SK-N-SH (cell line): ENCODE results near the gene LPO. TPM values are rescaled to one million over a fixed set of nuclear protein-coding genes. Genes with fewer than 3 reads are reported as not detected.

Source experiments
- CTCF ChIA-PET: fragments of 300-600, 350-600 bp; formaldehyde crosslinking; extraction: SDS; loops from one replicate; lab custom pipeline; 2021; lab: Yijun Ruan, JAX
- POLR2A ChIA-PET: fragments of 350-600 bp; sonication (Branson Sonifier 250); formaldehyde crosslinking; extraction: SDS; loops from one replicate; lab custom pipeline; 2020; ENCODE audit warnings: antibody characterized with exemption, inconsistent platforms; lab: Yijun Ruan, JAX
- DNase-seq: peaks from one replicate; pipeline ENCODE4 v3.0.0; 2012
- H2AFZ ChIP-seq: fragments of 200-600 bp; sonication (generic); 2 replicates; pipeline ENCODE4 v1.8.1; 2016; ENCODE audit warnings: antibody characterized with exemption, mild to moderate bottlenecking, low read depth
- H3F3A ChIP-seq: fragments of 200-600 bp; sonication (generic); replicated peaks from 2 replicates; pipeline ENCODE3; 2016; ENCODE audit warnings: antibody characterized with exemption, mild to moderate bottlenecking; ENCODE audit not compliant: insufficient read depth
- H3K27ac ChIP-seq, 2 experiments: fragments of 200-500 bp in 1 of 2; fragments of 200-600 bp in 1 of 2; sonication (Bioruptor generic) in 1 of 2; sonication (generic), shearing (Covaris generic) in 1 of 2; 2 replicates each; pipeline versions ENCODE4 v1.5.1 to v1.6.1; 2014 to 2016; ENCODE audit warnings: low read depth in 2 of 2, inconsistent platforms in 1 of 2, low read length in 1 of 2, mild to moderate bottlenecking in 1 of 2, mixed read lengths in 1 of 2
- H3K27me3 ChIP-seq: fragments of 200-600 bp; sonication (generic), shearing (Covaris generic); 2 replicates; pipeline ENCODE4 v1.6.1; 2016; ENCODE audit warnings: mixed run types; ENCODE audit not compliant: insufficient read depth
- H3K36me3 ChIP-seq, 2 experiments: fragments of 200-500 bp in 1 of 2; fragments of 200-600 bp in 1 of 2; sonication (Bioruptor generic) in 1 of 2; sonication (generic) in 1 of 2; replicated peaks in 1 of 2; 2 replicates each; pipeline versions ENCODE3 to v1.5.1; 2014 to 2016; ENCODE audit warnings: low read length in 1 of 2, mild to moderate bottlenecking in 1 of 2; ENCODE audit not compliant: insufficient read depth in 2 of 2, control insufficient read depth in 1 of 2
- H3K4me1 ChIP-seq, 2 experiments: fragments of 200-500 bp in 1 of 2; fragments of 200-600 bp in 1 of 2; sonication (Bioruptor generic) in 1 of 2; sonication (generic), shearing (Covaris generic) in 1 of 2; 2 replicates each; pipeline versions ENCODE4 v1.5.1 to v1.6.1; 2014 to 2016; ENCODE audit warnings: low read depth in 1 of 2, low read length in 1 of 2, mixed run types in 1 of 2; ENCODE audit not compliant: insufficient read depth in 2 of 2, control insufficient read depth in 1 of 2
- H3K4me2 ChIP-seq: fragments of 200-600 bp; sonication (generic), shearing (Covaris generic); 2 replicates; pipeline ENCODE4 v1.6.1; 2017; ENCODE audit warnings: mixed run types
- H3K4me3 ChIP-seq, 2 experiments: fragments of 200-500 bp in 1 of 2; fragments of 200-600 bp in 1 of 2; sonication (Bioruptor generic) in 1 of 2; sonication (generic), shearing (Covaris generic) in 1 of 2; 2 replicates each; pipeline versions ENCODE4 v1.5.1 to v1.8.1; 2014 to 2016; ENCODE audit warnings: low read depth in 2 of 2, inconsistent platforms in 1 of 2, low read length in 1 of 2, mild to moderate bottlenecking in 1 of 2, mixed read lengths in 1 of 2, moderate library complexity in 1 of 2
- H3K79me2 ChIP-seq: fragments of 200-600 bp; sonication (generic); 2 replicates; pipeline ENCODE4 v1.8.1; 2017; ENCODE audit warnings: mild to moderate bottlenecking; ENCODE audit not compliant: insufficient read depth
- H3K9ac ChIP-seq: fragments of 200-600 bp; sonication (generic); 2 replicates; pipeline ENCODE4 v1.6.1; 2017; ENCODE audit warnings: mixed run types
- H3K9me2 ChIP-seq: fragments of 200-600 bp; sonication (generic); 2 replicates; pipeline ENCODE4 v1.6.1; 2017; ENCODE audit warnings: mixed run types
- H3K9me3 ChIP-seq: fragments of 200-600 bp; sonication (generic); 2 replicates; pipeline ENCODE4 v1.6.1; 2017; ENCODE audit warnings: mixed run types, mild to moderate bottlenecking, moderate library complexity
- H4K20me1 ChIP-seq: fragments of 200-600 bp; sonication (generic); 2 replicates; pipeline ENCODE4 v1.6.1; 2017; ENCODE audit warnings: mild to moderate bottlenecking, mixed run types; ENCODE audit not compliant: insufficient read depth
- EP300 ChIP-seq, 2 experiments: IDR thresholded peaks; 2 replicates each; pipeline versions ENCODE4 v1.4.0 to v1.6.1; 2012; ENCODE audit warnings: borderline replicate concordance in 1 of 2, low read depth in 1 of 2, low read length in 1 of 2
- EZH2phosphoT487 ChIP-seq: fragments of 200-600 bp; sonication (generic); IDR thresholded peaks from 2 replicates; pipeline ENCODE4 v1.6.1; 2017; ENCODE audit warnings: low read depth, mixed run types, mild to moderate bottlenecking, antibody characterized with exemption, moderate library complexity, borderline replicate concordance
- FOXJ3 ChIP-seq: sonication (generic); formaldehyde crosslinking; IDR thresholded peaks from 2 replicates; pipeline ENCODE4 v1.5.1; 2020; ENCODE audit warnings: mild to moderate bottlenecking, missing genetic modification reagents
- MEF2A ChIP-seq: IDR thresholded peaks from 2 replicates; pipeline ENCODE4 v1.4.0; 2012; ENCODE audit warnings: low read depth, borderline replicate concordance
- MXI1 ChIP-seq: IDR thresholded peaks from 2 replicates; pipeline ENCODE4 v1.6.1; 2012; ENCODE audit warnings: mild to moderate bottlenecking, low read depth, low read length, improper control_type of control experiment
- NFIC ChIP-seq: IDR thresholded peaks from 2 replicates; pipeline ENCODE4 v1.4.0; 2012; ENCODE audit warnings: borderline replicate concordance
- NRF1 ChIP-seq: IDR thresholded peaks from 2 replicates; pipeline ENCODE4 v1.6.1; 2012; ENCODE audit warnings: low read depth, mild to moderate bottlenecking, low read length
- RXRA ChIP-seq: IDR thresholded peaks from 2 replicates; pipeline ENCODE4 v1.4.0; 2012; ENCODE audit warnings: low read depth, mild to moderate bottlenecking, borderline replicate concordance
- SMC3 ChIP-seq: IDR thresholded peaks from 2 replicates; pipeline ENCODE4 v1.6.1; 2012; ENCODE audit warnings: low read depth, low read length, improper control_type of control experiment
- TCF12 ChIP-seq: IDR thresholded peaks from 2 replicates; pipeline ENCODE4 v1.4.0; 2012
- WGBS: methylation state at CpG from one replicate; pipeline ENCODE4 v1.1.6; 2017; ENCODE audit warnings: low lambda C conversion rate; 5-methylcytosine and 5-hydroxymethylcytosine counted together
- polyA plus RNA-seq, 3 experiments: library from polyadenylated mRNA; depleted of rRNA; stranded (reverse); fragments of >200 nt; gene quantifications; 2 replicates each; pipeline ENCODE4 v1.2.3, GENCODE V29; 2012
- TF ChIP-seq, protein P1 (sequence below): IDR thresholded peaks from 2 replicates; pipeline ENCODE4 v1.4.0; 2012; ENCODE audit warnings: low read depth, borderline replicate concordance
- TF ChIP-seq, protein P2 (sequence below): IDR thresholded peaks from 2 replicates; pipeline ENCODE4 v1.4.0; 2012; ENCODE audit warnings: low read depth
- TF ChIP-seq, protein P3 (sequence below): IDR thresholded peaks from 2 replicates; pipeline ENCODE4; 2012
- TF ChIP-seq, protein P4 (sequence below): fragments of 200-600 bp; sonication (generic); IDR thresholded peaks from 2 replicates; pipeline ENCODE4 v1.6.1; 2017; ENCODE audit warnings: antibody characterized with exemption, mild to moderate bottlenecking, moderate library complexity
- TF ChIP-seq, protein P5 (sequence below): IDR thresholded peaks from 2 replicates; pipeline ENCODE4 v1.4.0; 2012; ENCODE audit warnings: low read depth, borderline replicate concordance
- TF ChIP-seq, protein P6 (sequence below): IDR thresholded peaks from 2 replicates; pipeline ENCODE4 v1.6.1; 2012; ENCODE audit warnings: mild to moderate bottlenecking, low read depth, low read length, moderate library complexity

The LPO gene
- polyA plus RNA-seq, 1 of the 3 experiments (the other 2 are of a cell fraction): not detected

DNA sequence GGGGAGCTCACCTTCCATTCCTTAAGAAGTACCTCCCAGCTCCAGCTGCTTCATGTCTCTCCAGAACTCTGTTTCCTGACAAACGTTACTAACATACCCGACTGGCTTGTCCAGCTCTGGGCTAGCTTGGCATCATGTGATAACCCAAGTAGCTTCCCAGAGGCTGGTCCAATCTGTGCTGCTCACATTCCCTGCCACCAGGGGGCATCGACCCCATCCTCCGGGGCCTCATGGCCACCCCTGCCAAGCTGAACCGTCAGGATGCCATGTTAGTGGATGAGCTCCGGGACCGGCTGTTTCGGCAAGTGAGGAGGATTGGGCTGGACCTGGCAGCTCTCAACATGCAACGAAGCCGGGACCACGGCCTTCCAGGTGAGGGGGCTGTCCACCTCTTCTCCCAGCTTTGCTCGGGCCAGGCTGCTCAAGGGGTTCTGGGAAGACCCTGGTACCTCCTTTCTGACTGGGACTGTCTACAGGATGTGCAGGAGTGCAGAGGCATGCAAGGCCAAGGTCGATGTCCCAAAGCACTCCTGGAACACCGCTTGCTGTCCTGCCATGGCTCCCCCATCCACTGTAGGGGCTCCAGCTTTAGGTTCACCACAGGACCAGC is 38.3 kb upstream of the LPO start (continued):
- TF ChIP-seq NFIC (no peak), EZH2phosphoT487 (no peak), RXRA (no peak), TCF12 (no peak)
- TF ChIP-seq, protein P1, sequence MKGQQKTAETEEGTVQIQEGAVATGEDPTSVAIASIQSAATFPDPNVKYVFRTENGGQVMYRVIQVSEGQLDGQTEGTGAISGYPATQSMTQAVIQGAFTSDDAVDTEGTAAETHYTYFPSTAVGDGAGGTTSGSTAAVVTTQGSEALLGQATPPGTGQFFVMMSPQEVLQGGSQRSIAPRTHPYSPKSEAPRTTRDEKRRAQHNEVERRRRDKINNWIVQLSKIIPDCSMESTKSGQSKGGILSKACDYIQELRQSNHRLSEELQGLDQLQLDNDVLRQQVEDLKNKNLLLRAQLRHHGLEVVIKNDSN: peak; percentile 53; the same call in 1 of the 2 replicates
- TF ChIP-seq, protein P2, sequence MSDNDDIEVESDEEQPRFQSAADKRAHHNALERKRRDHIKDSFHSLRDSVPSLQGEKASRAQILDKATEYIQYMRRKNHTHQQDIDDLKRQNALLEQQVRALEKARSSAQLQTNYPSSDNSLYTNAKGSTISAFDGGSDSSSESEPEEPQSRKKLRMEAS: peak; percentile 70; the same call in 1 of the 2 replicates
- TF ChIP-seq, protein P3, sequence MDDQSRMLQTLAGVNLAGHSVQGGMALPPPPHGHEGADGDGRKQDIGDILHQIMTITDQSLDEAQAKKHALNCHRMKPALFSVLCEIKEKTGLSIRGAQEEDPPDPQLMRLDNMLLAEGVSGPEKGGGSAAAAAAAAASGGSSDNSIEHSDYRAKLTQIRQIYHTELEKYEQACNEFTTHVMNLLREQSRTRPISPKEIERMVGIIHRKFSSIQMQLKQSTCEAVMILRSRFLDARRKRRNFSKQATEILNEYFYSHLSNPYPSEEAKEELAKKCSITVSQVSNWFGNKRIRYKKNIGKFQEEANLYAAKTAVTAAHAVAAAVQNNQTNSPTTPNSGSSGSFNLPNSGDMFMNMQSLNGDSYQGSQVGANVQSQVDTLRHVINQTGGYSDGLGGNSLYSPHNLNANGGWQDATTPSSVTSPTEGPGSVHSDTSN: no peak

DNA sequence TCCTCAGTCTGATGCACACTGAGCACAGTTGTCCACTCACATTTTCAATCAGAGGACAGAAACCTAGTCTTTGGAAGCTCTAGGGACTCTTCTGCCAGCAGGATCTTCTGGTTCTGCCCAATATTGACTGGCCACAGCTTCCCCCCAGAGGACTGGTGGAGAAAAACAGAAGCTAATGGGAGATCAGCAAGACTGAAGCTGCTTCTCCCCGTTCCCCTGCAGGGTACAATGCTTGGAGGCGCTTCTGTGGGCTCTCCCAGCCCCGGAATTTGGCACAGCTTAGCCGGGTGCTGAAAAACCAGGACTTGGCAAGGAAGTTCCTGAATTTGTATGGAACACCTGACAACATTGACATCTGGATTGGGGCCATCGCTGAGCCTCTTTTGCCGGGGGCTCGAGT is 35.5 kb upstream of the LPO start:
- Histone ChIP-seq H3K79me2 (no peaks in the 10 kb centered on the region), H3K9me2 (no peaks in the 10 kb centered on the region), H3K4me1 (peaks cover 0 to 4% of the 10 kb centered on the region in 2 experiments; a peak in 1 of 4 replicates), H2AFZ (no peak overlapping the region), H3K9me3 (no peaks in the 10 kb centered on the region), H3K4me3 (no peak overlapping the region), H3K27me3 (peaks cover 13% of the 10 kb centered on the region), H3F3A (no peaks in the 10 kb centered on the region), H3K36me3 (peaks cover 0 to 17% of the 10 kb centered on the region in 2 experiments), H4K20me1 (no peaks in the 10 kb centered on the region), H3K27ac (no peak overlapping the region), H3K4me2 (no peak overlapping the region), H3K9ac (no peak overlapping the region)
- no peak for DNase-seq
- ChIA-PET CTCF (interaction anchor here (1.0 to 4.6 kb wide), 5 partner anchors 14 to 244 kb away, joined by 3 to 27 read pairs (median 3); partner anchors contain the start of gene MKS1), POLR2A (no interaction called here)
- WGBS: 45% methylated on average over 7 of the region's 7 CpGs
- TF ChIP-seq SMC3: no peak
- TF ChIP-seq RXRA: no peak
- TF ChIP-seq FOXJ3 (CRISPR knock-in tag): no peak
- TF ChIP-seq, protein P1: no peak
- TF ChIP-seq, protein P4, sequence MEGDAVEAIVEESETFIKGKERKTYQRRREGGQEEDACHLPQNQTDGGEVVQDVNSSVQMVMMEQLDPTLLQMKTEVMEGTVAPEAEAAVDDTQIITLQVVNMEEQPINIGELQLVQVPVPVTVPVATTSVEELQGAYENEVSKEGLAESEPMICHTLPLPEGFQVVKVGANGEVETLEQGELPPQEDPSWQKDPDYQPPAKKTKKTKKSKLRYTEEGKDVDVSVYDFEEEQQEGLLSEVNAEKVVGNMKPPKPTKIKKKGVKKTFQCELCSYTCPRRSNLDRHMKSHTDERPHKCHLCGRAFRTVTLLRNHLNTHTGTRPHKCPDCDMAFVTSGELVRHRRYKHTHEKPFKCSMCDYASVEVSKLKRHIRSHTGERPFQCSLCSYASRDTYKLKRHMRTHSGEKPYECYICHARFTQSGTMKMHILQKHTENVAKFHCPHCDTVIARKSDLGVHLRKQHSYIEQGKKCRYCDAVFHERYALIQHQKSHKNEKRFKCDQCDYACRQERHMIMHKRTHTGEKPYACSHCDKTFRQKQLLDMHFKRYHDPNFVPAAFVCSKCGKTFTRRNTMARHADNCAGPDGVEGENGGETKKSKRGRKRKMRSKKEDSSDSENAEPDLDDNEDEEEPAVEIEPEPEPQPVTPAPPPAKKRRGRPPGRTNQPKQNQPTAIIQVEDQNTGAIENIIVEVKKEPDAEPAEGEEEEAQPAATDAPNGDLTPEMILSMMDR: no peak
- no peak for TF ChIP-seq MXI1
- TF ChIP-seq, protein P5, sequence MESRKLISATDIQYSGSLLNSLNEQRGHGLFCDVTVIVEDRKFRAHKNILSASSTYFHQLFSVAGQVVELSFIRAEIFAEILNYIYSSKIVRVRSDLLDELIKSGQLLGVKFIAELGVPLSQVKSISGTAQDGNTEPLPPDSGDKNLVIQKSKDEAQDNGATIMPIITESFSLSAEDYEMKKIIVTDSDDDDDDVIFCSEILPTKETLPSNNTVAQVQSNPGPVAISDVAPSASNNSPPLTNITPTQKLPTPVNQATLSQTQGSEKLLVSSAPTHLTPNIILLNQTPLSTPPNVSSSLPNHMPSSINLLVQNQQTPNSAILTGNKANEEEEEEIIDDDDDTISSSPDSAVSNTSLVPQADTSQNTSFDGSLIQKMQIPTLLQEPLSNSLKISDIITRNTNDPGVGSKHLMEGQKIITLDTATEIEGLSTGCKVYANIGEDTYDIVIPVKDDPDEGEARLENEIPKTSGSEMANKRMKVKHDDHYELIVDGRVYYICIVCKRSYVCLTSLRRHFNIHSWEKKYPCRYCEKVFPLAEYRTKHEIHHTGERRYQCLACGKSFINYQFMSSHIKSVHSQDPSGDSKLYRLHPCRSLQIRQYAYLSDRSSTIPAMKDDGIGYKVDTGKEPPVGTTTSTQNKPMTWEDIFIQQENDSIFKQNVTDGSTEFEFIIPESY: no peak
- TF ChIP-seq, protein P3: no peak
- TF ChIP-seq, protein P6, sequence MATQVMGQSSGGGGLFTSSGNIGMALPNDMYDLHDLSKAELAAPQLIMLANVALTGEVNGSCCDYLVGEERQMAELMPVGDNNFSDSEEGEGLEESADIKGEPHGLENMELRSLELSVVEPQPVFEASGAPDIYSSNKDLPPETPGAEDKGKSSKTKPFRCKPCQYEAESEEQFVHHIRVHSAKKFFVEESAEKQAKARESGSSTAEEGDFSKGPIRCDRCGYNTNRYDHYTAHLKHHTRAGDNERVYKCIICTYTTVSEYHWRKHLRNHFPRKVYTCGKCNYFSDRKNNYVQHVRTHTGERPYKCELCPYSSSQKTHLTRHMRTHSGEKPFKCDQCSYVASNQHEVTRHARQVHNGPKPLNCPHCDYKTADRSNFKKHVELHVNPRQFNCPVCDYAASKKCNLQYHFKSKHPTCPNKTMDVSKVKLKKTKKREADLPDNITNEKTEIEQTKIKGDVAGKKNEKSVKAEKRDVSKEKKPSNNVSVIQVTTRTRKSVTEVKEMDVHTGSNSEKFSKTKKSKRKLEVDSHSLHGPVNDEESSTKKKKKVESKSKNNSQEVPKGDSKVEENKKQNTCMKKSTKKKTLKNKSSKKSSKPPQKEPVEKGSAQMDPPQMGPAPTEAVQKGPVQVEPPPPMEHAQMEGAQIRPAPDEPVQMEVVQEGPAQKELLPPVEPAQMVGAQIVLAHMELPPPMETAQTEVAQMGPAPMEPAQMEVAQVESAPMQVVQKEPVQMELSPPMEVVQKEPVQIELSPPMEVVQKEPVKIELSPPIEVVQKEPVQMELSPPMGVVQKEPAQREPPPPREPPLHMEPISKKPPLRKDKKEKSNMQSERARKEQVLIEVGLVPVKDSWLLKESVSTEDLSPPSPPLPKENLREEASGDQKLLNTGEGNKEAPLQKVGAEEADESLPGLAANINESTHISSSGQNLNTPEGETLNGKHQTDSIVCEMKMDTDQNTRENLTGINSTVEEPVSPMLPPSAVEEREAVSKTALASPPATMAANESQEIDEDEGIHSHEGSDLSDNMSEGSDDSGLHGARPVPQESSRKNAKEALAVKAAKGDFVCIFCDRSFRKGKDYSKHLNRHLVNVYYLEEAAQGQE: no peak
- no peak for TF ChIP-seq MEF2A
- TF ChIP-seq EP300 (IDR thresholded peaks at IDR 0.05; ENCODE audit: borderline replicate concordance in 1 of 2, low read depth in 1 of 2, low read length in 1 of 2): no peak
- TF ChIP-seq NRF1: no peak
